Heart left ventricle (tissue), 13 donors: ENCODE data around the gene FER1L5.

Source experiments
- CTCF ChIP-seq, 12 donors: fragments of 200-600 bp; sonication (generic) in 4 of 12; IDR thresholded peaks; one replicate each; pipeline versions ENCODE4 v1.5.0 to v1.8.0; 2018 to 2022; ENCODE audit warnings: antibody characterized with exemption in 12 of 12, mild to moderate bottlenecking in 5 of 12
- POLR2A ChIP-seq, 2 donors: fragments of 450-650 bp; IDR thresholded peaks; one replicate each; pipeline ENCODE4 v1.6.1; 2017; ENCODE audit warnings: antibody characterized with exemption in 2 of 2, mild to moderate bottlenecking in 2 of 2, moderate library complexity in 2 of 2
- donor health status: ischemic (EF 13 %, LVEDD 7.1; RV severe dilation, severe dysfunction).
- donor health status: DM: no; HTN: yes; CAD: no.
- donor health status: DM: no; HTN: no; CAD: no.
- donor health status: ischemic (EF 25% LVEDD 6.9; RV normal size, moderate dysfunction).
- donor health status: ischemic (EF 25% LVEDD 5.7; RV mildly dilated, moderate dysfunction).
- donor health status: ischemic (EF 35%, LVEDD 5.7; RV mildly dilated, moderate dysfunction).
- donor health status: nonischemic (EF 11% LVEDD 7.7; RV severe dilation, severe dysfunction).
- donor health status: DM: yes; HTN: yes; CAD: no.
- donor health status: PGD.
- donor health status: ischemic (EF 29% LVEDD 5.4; RV normal size, mild dysfunction).
- donor health status: nonischemic (EF 23%, LVEDD 6.1; RV moderate dilation, normal function).

DNA sequence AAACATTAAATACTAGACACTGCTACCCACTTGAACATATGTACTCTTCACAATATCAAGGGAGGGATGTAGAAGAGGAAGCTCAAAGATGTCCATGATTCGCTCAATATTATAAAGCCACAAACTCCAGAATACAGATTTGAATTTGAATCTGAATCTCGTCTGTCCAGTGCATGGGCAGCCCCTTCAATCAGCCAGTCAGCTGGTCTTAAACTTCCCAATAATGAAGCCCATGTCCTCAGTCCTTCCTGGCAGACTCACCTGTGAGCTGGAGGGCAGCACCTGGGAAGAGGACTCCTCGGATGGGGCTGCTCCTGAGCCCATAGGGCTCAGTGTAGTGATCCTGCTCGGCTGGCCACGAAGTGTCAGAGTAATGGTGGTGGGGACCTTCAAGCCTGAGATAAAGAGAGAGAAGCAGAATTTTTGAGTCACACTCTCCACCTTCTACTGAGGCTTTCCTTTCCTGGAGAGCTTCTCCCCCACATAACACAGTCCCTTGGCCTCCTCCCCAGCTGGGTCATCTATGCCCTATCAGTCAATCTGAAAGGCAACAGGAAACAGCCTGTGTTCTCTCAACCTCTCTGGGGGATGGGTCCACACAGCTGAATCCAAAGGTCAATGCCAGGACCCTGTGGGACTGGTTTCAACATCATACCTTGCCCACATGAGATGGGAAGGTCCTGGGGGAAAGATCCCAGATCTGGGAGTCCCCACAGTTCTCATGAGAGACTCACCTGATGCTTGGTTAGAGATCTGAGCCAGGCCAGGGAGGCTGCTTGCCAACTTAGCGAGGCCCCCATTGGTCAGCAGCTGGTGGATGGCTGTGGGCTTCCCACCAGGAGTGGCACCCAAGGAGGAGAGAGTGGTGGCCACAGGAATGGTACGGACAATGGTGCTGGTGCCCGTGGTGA is 40.9 kb upstream of the FER1L5 start:
- TF ChIP-seq CTCF (IDR thresholded peaks at IDR 0.05) (no peak), POLR2A (IDR thresholded peaks at IDR 0.05) (no peak)
